SK-N-SH (cell line): ENCODE results near the gene DNAH14.

Experiments
- CTCF ChIP-seq: fragments of 200-600 bp; sonication (generic); IDR thresholded peaks from 2 replicates; pipeline ENCODE4 v1.6.1; 2017; ENCODE audit warnings: antibody characterized with exemption, mild to moderate bottlenecking, moderate library complexity
- JUND ChIP-seq: IDR thresholded peaks from 2 replicates; pipeline ENCODE4 v1.4.0; 2012
- NFIC ChIP-seq: IDR thresholded peaks from 2 replicates; pipeline ENCODE4 v1.4.0; 2012; ENCODE audit warnings: borderline replicate concordance
- POLR2AphosphoS5 ChIP-seq: IDR thresholded peaks from 2 replicates; pipeline ENCODE4 v1.6.1; 2012; ENCODE audit warnings: low read depth, low read length
- RAD21 ChIP-seq: IDR thresholded peaks from 2 replicates; pipeline ENCODE4 v1.6.1; 2012; ENCODE audit warnings: mild to moderate bottlenecking, low read length
- RCOR1 ChIP-seq: fragments of 150-350 bp; IDR thresholded peaks from 2 replicates; pipeline ENCODE4 v1.6.1; 2017; ENCODE audit warnings: antibody characterized with exemption, low read length
- REST ChIP-seq: IDR thresholded peaks from 2 replicates; pipeline ENCODE4 v1.6.1; 2012; ENCODE audit warnings: mild to moderate bottlenecking, low read depth, low read length, moderate library complexity
- SIN3A ChIP-seq: IDR thresholded peaks from 2 replicates; pipeline ENCODE4 v1.6.1; 2012; ENCODE audit warnings: low read depth, mild to moderate bottlenecking, low read length, moderate library complexity, borderline replicate concordance
- TCF12 ChIP-seq: IDR thresholded peaks from 2 replicates; pipeline ENCODE4 v1.4.0; 2012
- USF1 ChIP-seq: IDR thresholded peaks from 2 replicates; pipeline ENCODE4 v1.4.0; 2012; ENCODE audit warnings: low read depth, borderline replicate concordance
- YY1 ChIP-seq: IDR thresholded peaks from 2 replicates; pipeline ENCODE4 v1.4.0; 2012; ENCODE audit warnings: low read depth, mild to moderate bottlenecking
- TF ChIP-seq, protein P1 (sequence below): IDR thresholded peaks from 2 replicates; pipeline ENCODE4 v1.4.0; 2012; ENCODE audit warnings: low read depth

DNA sequence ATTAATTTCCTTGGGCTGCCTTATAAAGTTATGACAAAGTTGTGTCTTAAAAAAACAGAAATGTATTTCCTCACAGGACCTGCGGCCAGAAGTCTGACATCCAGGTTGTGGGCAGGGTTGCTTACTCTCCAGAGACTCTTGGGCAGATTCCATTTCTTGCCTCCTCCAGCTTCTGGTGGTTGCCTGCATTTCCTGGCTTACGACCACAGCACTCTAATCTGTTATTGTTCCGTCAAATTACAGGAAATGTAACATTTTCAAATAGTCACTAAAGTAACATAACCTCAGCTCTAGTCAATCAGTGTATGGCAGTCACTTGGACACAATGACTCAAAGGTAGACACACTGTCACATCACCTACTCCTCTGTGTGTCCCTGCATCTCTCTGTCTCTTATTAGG is 226.8 kb downstream of the DNAH14 start:
- TF ChIP-seq CTCF (no peak), REST (no peak), POLR2AphosphoS5 (no peak), RAD21 (no peak), NFIC (no peak), RCOR1 (no peak), YY1 (no peak), SIN3A (no peak), JUND (no peak), USF1 (no peak), TCF12 (no peak)
- TF ChIP-seq, protein P1, sequence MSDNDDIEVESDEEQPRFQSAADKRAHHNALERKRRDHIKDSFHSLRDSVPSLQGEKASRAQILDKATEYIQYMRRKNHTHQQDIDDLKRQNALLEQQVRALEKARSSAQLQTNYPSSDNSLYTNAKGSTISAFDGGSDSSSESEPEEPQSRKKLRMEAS = no peak
